COLO668 (cell line): Measurements from ENCODE around the gene ATG4D.
A peak's percentile ranks its signal among the peaks of the same experiment; 100 is the strongest.
"Not testable (repeated sequence)": the region's sequence is repeated elsewhere in the genome, so short reads cannot be mapped to it uniquely, and the experiment has no call there.

Experiments
- DNase-seq: peaks from one replicate; lab custom pipeline; 2025; ENCODE audit not compliant: unreplicated experiment; lab: John Stamatoyannopoulos, UW

The ATG4D gene

DNA sequence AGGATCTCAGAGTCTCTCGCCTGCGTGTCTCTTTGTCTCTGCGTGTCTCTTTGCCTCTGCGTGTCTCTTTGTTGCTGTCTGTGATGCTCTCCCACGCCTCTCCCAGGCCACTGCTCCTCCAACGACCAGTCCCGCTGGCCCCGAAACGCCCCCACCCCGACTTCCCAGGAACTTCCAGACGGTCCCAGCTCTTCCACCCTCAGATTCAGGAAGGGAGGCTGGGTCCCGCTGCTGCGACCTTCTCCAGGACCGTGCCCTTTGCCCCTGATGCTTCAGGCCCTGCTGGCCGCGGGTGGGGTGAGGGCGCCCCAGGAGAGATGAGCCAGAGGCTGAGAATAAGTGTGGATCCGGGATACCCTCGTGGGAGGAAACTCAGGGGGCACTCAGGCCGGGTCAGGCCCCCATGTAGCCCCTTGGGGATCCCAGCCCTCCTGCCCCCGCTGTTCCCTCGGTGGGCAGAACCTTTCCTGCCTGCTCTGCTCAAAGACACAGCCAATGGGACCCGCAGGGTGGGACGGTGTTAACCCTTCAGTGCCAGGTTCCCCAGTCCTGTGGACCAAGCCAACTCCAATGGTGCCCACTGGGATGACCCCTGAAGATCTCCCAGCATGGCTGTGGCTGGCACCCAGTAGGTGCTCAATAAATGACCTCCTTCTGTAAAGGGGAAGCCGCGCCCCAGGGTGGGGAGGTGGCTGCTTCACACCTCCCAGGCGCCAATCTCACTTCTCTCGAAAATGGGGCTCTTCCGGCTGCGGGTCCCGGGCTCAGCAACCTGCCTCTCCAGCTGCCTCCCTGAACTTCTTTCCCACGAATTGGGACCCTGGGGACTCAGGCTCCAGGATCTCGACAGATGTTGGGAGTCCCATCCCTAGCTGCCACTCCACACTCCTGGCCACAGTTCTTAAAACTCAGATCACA lies 25.0 kb upstream of the ATG4D start:
- DNase-seq, result no peak

- no peak for DNase-seq
Measured at GRCh38 chr19:10519421-10519820, 24.3 kb upstream of the ATG4D start.

DNA sequence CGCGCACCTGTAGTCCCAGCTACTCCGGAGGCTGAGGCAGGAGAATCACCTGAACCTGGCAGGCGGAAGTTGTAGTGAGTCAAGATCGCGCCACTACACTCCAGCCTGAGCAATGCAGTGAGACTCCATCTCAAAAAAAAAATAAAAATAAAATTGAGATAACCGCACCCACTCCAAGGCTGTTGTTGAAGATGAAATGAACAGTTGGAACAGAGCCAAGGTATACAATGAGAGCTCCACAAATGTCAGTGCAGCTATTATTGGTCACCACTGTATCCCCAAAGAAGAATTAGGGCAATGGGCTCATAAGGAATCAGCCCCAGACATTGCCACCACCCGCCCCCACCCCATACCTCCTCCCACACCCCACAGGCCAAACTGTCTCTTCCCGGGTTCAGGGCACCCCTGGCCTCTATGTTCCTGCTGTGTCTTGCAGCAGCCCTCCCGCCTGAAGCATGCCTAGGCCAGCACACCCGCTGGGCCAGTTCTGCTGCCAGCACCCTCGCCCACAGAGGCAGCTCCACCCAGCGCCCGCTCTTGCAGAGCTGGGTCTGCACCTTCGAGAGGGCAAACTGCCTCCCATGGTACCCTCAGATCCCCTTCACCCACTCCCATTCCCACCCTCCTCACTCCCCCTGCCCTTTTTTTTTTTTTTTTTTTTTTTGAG lies 22.9 kb upstream of the ATG4D start:
- DNase-seq, result peak; percentile 17

DNA sequence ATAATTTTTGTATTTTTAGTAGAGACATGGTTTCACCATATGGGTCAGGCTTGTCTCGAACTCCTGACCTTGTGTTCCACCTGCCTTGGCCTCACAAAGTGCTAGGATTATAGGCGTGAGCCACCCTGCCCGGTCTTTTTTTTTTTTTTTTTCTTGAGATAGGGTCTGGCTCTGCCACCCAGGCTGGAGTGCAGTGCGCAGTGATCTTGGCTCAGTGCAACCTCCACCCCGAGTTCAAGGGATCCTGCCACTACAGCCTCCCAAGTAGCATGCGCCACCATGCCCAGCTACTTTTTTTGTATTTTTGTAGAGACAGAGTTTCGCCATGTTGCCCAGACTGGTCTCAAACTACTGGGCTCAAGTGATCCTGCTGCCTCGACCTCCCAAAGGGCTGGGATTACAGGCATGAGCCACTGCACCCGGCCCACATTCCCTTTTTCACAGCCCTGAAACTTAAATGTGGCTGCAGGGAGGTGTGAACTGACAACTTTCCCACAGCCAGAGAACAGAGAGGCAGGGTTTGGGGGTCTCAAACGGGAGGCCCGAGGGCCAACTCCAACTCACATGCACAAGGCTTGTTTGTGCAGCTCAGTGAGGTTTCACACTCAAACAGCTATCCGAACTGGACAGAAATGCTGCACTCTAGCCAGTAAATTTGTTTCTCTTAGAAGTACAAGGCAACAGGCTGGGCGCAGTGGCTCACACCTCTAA lies 22.1 kb upstream of the ATG4D start:
- DNase-seq, result no peak

GRCh38 chr19:10523135-10523636 lies 20.5 kb upstream of the ATG4D start:
- no peak for DNase-seq

GRCh38 chr19:10525636-10526035 lies 18.1 kb upstream of the ATG4D start:
- no peak for DNase-seq

- DNase-seq, result not testable (repeated sequence)
Measured at GRCh38 chr19:10526887-10527286, 16.8 kb upstream of the ATG4D start.

- DNase-seq, result no peak
Measured at GRCh38 chr19:10532457-10532856, 11.2 kb upstream of the ATG4D start.

DNA sequence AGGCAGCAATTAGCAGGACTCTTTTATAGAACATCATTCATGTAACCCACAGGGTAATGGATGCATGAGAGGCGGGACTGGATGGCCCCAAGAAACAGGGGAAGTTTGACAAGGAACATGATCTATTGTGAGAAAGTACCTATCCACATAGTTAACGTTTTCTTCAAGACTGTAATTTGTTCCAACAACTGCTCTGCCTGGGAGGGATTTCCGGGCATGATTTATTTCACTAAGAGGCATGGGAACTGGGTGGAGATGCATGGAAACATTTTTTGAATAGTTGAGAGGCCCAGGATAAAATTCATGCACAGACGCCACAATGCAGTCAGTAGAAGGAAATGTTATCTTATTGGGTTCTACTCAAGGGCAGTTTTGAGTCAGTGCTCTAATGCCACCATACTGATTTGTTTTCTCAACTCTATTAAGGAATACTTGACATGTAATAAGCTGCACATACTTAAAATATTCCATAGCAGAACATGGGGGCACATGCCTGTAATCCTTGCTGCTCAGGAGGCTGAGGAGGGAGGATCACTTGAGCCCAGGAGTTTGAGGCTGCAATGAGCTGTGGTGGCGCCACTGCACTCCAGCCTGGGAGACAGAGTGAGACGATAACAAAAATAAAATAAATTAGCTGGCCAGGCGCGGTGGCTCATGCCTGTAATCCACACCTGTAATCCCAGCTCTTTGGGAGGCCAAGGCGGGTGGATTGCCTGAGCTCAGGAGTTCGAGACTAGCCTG lies 9.9 kb upstream of the ATG4D start:
- DNase-seq, result no peak

GRCh38 chr19:10535613-10536012 lies 8.1 kb upstream of the ATG4D start:
- no peak for DNase-seq

- DNase-seq, result no peak
Measured at GRCh38 chr19:10537668-10538067, 6.0 kb upstream of the ATG4D start.

- no peak for DNase-seq
Measured at GRCh38 chr19:10538204-10538983, 5.3 kb upstream of the ATG4D start.

GRCh38 chr19:10539016-10539415 lies 4.7 kb upstream of the ATG4D start:
- DNase-seq, result not testable (repeated sequence)

GRCh38 chr19:10543059-10543419 lies 665 bp upstream of the ATG4D start:
- no peak for DNase-seq

DNA sequence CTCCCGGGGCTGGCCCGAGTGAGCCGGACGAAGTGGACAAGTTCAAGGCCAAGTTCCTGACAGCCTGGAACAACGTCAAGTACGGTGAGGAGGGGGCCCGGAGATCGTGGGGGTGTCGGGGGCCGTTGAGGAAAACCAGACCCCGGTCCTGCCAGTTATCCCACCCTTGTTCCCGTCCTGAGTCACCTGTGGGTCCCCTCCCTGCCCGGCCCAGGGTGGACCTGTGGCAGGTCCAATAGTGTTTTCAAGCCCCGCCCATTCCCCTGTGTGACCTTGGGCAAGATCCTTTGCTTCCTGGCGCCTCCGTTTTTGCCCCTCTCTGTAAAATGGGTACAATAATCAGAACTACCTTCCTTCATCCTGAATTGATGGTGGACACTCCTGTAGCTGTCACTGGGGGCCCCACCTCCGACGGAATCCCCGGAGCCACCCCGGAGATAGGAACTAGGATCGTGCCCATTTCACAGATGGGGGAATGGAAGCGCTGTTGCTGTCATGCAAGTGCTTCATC lies 593 bp downstream of the ATG4D start:
- DNase-seq, result peak; percentile 37

DNA sequence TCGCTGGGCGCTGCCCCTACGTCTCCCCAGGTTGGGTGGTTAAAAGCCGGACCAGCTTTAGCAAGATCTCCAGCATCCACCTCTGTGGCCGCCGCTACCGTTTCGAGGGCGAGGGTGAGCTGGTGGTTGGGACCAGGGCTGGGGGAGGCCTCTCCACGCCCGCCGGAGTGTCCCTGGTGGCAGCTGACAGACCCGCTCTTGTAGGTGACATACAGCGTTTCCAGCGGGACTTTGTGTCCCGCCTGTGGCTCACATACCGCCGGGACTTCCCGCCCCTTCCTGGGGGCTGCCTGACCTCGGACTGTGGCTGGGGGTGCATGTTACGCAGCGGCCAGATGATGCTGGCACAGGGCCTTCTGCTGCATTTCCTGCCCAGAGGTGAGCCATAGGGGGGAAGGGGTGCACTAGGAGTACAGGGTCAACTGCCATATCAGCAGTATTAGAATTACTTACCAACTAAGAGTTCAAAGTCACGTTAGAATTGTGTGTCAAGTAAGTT lies 1.1 kb downstream of the ATG4D start:
- DNase-seq, result no peak

DNA sequence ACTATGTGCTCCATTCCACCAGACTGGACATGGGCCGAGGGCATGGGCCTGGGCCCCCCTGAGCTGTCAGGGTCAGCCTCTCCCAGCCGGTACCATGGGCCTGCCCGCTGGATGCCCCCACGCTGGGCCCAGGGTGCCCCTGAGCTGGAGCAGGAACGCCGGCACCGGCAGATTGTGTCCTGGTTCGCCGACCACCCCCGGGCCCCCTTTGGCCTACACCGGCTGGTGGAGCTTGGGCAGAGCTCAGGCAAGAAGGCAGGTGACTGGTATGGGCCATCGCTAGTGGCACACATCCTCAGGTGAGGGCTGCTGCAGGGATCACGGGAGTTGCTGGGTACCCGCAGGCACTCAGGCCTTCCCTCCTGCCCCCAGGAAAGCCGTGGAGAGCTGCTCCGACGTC lies 3.1 kb downstream of the ATG4D start:
- no peak for DNase-seq

DNA sequence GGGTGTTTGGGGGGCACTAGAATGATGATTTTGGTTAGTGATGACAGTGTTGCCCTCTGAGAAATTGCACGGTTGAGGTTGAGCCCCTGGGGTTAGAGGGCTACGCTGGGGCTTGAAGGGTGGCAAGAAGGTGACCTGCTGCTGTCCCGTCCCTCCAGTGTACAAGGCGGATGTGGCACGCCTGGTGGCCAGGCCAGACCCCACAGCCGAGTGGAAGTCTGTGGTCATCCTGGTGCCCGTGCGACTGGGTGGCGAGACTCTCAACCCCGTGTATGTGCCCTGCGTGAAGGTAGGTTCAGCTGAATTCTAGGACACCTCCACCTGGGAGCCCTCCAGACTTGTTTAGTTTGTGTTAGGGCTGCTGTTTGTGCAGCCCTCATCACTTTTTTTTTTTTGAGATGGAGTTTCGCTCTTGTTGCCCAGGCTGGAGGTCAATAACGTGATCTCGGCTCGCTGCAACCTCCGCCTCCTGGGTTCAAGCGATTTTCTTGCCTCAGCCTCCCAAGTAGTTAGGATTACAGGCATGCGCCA lies 5.1 kb downstream of the ATG4D start:
- no peak for DNase-seq

DNA sequence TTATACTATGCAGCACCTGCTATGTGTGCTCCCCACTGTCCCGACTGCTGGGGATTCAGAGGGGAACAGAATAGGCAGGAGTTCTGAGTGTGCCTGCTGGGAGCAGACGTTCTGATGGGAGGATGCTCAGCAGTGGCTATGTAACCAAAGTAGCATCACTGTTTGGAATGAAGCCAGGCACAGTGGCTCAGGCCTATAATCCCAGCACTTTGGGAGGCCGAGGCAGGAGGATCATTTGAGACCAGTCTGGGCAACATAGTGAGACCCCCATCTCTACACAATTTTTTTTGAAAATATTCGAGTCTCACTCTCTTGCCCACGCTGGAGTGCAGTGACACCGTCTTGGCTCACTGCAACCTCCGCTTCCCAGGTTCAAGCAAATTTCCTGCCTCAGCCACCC lies 6.0 kb downstream of the ATG4D start:
- no peak for DNase-seq

GRCh38 chr19:10550336-10550735 lies 6.6 kb downstream of the ATG4D start:
- no peak for DNase-seq
